HG03575 (cell line): ENCODE data around the gene SLIT2.

ENCODE experiments used
- ATAC-seq: cut with Tn5 transposase; IDR thresholded peaks from one replicate; pipeline ENCODE4 v1.9.1; 2021; ENCODE audit not compliant: unreplicated experiment, insufficient number of reproducible peaks, low FRiP score; ENCODE audit errors: extremely low read depth

The SLIT2 gene

DNA sequence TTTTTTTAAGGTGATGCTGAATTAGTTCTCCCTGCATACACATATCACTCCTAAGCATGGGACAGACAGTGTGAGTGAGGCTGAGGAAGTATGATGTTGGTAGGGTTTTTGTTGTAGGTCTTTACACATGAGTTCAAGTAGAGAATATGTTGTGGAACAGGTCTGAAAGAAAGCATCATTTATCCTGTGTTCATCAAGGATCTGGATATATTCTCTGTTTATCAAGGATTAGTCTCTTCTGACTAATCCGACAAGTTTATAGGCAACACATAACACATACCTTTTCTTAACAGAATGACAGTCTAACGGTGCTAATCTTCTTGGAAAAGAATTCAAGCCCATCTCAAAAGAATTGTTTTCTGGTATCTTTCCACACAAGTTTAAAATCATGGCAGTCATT lies 10.5 kb downstream of the SLIT2 start:
- ATAC-seq, result no peak

DNA sequence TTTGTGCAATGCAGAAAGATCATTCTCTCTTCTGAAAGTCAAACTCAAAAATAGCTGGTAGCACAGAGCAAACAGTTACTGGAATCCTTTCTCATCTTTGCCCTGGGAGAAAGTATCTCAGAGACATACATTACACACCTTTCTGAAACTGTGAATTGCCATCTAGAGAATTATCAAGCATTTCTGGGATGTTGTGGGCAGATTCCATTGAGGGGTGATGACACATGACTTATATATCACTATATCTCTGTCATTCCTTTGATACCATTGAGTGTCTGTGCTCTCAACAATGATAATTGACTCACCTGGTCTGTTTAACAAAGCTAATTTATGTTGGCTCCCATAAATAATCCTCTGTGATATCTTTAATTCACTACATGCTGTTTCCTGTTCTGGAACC lies 13.0 kb downstream of the SLIT2 start:
- no peak for ATAC-seq

DNA sequence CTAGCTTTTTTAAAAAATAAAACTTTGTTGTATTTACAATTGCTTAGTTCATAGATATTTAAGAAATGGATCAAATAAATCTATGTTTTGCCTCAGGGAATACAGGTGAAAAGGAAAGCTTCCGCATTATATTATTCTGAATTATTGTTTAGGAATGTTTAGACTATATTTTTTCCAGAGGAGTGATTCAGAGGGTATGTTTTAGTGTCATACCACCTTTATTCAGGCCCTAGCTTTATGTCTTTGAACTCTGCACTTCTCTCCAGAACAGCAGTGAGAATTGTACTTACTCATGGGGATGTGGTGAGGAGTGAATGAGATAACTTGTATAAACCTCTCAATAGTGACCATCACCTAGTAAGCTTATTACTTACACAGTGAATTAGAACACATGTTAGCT lies 14.0 kb downstream of the SLIT2 start:
- no peak for ATAC-seq

DNA sequence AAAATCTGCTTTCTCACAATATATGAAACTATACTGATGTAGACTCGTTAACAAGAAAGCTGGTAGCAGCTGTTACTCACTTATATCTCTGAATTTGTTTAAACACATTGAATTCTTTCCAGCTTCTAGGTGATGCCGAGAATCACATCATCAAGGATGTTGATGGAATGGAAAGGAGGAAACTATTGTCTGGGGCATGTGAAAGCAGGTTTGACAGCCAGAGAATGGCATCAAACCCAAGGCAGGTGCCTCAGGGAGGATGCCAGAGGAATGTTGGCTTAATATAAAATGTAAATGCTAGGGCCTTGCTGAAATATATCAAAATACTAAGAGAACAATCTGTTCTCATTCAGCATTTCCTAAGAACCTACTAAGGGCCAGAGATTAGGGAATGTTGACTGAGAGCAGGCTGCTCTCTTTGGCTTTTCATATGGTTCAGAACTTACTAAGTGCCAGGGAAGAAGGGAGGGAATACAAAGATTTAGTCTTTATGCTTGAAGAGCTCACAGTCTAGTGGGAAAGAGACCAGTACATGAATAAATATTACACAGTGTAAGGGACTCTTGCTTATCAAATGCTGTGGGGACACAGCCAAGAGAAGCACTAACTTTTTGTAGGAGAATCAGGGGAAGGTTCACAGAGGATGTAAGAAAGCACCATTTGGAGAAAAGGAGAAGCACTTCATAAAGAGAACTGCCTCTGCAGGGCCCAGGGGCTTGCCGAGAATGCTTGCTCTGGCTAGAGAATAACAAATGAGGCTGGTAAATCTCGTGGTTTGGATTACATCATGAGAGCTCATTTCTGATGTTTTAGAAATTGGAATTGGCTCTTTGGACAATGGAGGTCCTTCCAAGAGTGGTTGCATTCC lies 14.7 kb downstream of the SLIT2 start:
- no peak for ATAC-seq

DNA sequence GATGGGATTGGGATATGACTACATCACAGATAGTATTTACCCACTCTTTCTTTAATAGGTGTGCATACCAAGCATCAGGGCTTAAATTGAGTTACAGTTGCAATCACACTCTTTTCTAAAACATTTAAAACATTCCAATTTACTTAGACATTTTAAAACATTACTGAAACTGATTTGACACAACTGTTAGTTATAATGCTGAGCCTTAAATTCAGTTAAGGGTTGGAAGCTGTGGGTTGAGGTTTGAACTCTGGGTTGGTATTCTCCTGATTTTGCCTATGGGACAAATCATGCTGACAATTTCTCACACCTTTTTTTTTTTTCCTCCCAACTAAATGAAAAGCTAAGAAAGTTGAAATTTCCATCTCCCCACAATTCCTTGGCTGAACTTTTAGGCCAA lies 16.3 kb downstream of the SLIT2 start:
- no peak for ATAC-seq

DNA sequence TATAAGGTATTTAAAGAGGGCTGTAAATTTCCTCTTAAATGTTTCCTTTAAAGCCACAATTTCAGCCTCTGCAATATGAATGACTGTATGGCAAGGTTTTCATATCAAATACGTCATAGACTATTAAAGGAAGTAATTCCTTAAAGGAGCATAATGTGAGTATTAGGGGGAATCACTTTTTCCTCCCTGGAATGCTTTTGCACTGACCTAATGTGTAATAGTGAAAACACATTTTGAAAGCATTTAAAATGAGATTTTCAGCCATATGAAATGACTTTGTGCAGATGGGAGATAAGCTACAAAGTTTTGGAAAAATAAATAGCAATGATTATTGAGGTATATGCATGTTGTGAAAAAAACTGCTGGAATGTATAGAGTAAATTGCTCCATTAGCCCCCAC lies 17.6 kb downstream of the SLIT2 start:
- ATAC-seq, result no peak

DNA sequence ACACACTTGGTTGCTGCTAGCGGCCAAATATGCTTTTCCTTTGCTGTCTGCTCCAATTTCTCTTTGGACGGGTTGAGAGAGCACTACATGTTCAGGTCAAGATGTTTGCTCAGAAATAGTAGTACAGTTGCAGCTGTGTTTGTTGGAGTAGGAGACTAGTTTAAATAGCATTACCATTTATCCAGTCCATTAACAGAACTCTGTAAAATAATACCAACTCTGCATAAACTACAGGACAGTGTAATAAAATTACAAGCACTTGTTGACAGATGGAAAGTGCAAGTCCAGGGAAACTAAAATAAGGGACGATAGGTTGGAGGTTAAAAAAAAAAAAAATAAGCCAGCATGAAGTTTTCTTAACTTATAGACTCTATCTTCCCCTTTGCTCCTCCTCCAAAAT lies 20.2 kb downstream of the SLIT2 start:
- no peak for ATAC-seq

DNA sequence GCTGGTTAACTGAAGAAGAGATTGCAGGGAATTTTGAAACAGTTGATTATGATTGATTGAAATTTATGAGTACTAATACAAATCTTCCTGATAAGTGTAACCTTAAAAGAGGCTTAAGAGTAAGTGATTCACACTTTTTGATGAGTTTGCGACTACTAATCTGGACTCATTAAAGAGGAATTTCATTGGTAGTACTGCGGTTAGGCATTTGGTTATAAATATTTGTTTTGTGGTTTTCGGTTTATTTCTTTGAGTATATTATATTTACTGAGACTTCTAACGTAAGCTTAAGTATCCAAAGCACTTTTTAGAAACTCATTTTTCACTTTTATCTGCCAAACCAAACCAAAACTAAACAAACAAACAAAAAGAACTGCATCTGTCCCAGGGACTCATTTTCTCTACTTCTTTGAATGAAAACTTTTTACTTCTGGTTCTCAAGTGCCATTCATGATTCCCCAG lies 20.7 kb downstream of the SLIT2 start:
- ATAC-seq, result no peak

DNA sequence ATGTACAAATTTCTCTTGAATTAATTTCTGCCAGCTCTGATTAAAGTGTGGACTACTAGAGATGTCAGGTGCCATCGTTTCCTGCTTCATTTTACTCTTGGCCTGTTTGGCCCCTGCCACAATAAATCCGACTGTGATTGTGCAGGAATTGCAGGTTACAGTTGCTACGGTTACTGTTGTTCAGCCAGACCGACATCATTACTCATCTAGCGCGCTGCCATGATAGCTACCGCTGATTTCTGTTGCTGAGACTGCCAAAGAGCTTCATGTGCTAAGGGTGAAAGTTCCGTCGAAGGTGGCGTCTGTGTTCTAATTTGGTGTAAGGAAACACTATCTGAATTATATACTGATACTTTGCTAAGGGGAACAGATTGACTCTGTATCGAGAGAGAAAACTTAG lies 22.1 kb downstream of the SLIT2 start:
- no peak for ATAC-seq

DNA sequence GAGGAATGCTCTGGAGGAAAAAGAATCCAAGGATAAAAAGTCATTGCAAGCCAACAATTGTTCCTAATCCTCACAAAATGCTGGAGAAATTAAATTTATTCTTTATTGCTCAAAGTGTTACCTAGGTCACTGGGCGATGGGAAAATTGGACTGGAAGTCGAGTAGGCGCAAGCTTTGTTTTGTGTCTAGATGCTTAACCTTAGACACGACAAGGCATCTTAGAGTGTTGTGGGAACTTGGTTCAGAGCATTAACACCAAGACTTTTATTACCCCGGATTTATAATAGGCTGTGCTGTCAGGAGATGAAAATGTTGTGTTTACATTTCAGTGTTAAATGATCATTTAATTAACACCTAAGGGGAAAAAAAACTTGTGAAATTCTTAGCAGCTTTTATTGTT lies 25.1 kb downstream of the SLIT2 start:
- ATAC-seq, result no peak

DNA sequence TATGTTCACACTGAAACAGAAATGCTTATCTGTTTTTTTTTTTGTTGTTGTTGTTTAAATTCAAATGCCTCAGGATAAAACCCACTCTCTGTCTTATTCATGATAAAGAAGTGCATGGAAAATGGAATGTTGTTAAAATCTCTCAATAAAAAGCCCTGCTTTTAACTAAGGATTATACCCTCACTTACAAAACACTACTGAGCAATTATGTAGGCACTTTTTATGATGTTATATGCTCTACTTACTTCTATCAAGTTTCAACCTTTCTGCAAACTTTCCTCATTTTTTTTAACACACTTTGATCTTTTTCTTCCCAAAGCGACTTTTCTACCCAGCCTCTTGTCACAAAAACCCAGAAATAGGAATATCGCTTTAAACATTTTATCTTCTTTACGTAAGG lies 26.5 kb downstream of the SLIT2 start:
- ATAC-seq, result no peak

DNA sequence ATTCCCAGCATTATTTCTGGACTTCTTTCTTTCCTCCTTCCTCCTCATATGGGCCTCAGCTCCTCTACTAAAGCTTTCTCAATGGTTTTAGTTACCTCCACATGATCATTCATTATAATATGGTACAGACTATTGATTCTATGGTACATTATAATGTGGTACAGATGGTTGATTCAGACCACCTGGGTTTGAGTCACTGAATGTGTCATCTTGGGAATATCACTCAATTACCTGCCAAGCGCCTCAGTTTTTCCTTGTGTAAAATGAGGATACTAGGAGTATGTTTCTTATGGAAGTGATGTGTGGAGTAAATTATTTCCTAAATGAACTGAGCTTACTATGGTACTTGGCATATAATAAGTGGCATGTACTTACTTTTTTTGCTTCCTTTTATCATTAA lies 27.7 kb downstream of the SLIT2 start:
- no peak for ATAC-seq

DNA sequence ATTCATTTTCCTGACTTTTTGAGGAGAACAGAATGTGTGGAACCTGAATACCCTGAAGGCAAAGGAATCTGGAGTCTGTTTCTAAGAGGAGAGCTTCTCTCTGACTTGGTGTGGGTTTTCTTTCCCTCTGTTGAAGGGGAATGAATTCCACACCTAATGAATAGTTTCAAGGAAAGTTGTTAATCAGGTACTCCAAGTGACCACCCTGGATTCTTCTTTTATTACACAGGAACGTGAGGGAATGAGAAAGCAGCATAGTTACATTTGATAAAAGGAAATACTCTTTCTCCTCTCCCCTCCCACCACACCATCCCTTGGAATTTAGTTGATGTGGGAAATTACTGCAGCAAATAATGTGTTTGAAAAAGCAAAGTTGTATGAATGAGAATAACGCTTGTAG lies 29.7 kb downstream of the SLIT2 start:
- no peak for ATAC-seq

DNA sequence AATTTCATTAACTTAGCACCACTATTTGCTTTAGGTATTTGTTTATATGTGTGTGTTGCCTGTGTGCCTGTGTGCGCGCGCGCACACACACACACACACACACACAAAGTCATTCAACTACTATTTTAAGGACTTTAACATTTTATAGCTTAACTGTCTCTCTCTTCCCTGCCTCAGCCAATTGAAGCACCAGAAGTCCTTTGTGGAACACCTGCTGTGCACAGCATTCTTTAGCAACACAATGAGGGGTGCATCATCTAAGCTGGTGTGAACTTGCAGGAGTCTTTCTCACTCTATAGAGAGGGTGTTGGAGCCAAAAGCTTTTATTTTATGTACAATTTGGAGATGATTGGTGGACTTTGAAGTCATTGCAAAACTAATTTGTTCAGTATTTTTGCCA lies 31.3 kb downstream of the SLIT2 start:
- no peak for ATAC-seq

DNA sequence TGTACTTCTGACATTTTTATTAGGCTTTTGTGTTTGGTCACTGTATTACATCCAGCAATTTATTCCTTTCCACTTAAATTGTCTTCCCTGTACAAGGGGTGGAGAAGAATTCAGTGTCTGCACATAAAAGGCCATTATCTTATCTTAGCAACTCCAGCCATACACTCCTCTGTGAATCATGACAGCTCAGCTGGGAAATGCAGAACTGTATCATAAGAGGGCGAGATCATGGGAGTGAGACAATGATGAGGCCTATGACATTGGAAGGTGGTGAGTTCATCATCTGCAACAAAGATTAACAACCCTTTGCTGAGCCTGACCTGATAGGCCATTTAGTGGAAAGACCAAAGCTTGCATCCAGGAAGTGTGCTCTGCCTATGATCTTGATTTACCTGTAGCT lies 33.3 kb downstream of the SLIT2 start:
- ATAC-seq, result no peak

DNA sequence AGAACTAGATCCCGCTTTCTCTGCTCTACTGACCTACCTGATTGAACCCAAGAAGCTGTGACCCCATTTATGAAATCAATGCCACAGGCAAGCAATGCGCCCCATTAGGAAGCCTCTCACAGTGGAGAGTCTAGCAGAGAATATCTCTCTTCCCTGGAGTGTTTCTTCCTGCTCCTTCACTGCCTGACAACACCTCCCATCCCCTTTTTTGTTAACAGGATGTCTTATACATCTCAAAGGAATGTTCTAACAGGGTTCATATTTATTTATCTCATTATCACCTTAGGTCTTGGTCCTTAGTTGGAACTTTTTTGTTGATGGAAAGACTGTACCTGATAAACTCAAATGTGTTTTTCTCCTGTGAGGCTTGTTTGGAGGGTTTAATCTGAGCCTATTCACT lies 35.5 kb downstream of the SLIT2 start:
- ATAC-seq, result no peak

DNA sequence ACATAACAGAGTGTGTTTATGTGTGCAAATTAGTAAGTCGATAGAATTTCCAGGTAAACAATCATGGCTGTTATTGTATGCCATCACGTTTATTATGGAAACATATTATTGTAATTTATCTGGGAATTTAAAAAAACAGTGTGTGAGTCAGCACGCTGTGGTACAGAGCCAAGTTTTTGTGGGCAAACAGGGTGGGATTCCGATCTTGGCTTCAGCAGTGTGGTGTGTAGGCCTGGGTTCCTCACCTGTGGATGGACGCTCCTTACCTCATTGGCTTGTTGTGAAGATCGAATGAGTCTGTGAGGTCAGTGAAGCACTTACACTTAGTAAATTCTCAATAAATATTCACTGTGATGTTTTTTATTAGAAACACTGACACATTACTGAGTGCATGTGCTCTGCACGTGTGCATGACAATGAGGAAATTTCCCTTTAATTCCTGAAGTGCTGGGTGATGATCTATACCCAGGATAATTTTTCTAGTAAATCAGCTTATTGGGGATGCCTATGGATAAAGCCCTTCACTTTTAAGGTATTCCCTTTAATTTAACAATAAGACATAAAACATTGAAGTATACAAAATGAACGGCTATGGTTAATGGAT lies 36.4 kb downstream of the SLIT2 start:
- no peak for ATAC-seq

DNA sequence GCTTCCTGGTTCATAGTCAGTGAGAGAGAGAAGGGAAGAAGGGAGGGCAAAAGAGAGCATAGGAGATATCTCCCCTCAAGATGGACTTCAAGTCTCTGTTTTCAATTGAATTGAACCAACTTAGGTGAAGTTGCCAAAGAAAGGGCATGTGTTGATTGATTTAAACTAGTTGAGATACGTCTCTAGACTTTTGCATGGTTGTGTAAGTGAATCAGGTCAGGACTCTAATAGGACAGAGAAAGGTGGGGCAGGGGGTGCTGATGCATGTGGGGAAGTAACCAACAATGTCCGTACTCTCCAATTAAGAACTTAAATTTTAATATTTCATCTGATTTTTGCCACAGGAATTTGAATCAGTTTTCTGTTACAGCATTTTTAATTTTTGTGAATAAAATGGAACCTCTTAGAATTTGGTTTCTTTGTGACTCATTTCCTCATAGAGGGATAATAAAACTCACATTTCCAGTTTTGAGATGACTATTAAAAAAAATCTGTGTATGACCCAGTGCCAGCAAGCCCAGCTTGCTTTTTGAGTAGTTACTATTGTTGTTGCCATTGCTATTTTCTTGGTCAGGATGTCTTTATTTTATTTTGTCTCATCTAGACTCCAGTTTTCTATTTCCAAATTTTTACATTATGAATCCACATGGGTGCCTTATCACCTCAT lies 37.3 kb downstream of the SLIT2 start:
- no peak for ATAC-seq

DNA sequence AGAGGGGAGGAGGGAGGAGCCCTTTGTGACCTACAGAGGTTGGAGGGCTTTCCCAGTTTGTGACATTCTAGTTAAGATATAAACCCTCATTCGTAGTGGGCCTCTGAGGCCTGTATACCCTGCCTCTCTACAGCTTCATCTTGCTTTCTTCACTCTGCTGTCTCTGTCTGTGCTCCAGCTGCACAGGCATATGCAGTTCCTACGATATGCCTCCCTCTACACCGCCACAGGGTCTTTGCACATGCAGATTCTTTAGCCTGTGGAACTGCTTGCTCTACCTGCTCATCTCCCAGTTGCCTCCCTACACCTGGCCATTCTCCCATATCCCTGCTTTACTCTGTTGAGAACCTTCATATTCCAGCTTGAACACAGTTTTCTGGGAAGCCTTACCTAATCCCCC lies 38.1 kb downstream of the SLIT2 start:
- ATAC-seq, result no peak

DNA sequence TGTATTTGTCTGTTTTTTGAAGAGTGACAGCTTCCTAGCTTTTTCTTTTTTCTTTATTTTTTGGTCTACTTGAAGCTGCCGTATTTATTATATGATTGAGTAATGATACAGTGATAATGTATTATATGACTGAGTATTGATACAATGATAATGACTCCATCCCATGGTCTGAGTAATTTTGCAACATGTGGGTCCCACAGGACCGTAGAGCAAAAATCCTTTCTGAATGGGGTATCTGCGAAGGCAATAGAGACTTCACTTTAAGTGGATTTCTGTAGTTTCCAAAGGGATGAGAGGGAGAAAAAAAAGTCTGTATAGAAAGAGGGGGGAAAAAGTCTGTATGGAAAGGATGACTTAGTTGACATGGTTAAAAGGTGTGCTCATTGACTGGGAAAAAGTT lies 41.0 kb downstream of the SLIT2 start:
- no peak for ATAC-seq
